ENCODE results near the gene PLGRKT.

Gene PLGRKT, protein sequence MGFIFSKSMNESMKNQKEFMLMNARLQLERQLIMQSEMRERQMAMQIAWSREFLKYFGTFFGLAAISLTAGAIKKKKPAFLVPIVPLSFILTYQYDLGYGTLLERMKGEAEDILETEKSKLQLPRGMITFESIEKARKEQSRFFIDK

GRCh38 chr9:5437254-5438216, at the start of gene PLGRKT:
Gene PLGRKT, minus strand, starts transcription at chr9:5437925. Its CDS starts 5,948 bp downstream, at chr9:5431977.
- Histone ChIP-seq H3K4me3 (ENCODE audit: low read depth in 1 of 5, low read length in 5 of 5) (peak within 1 kb of the TSS; percentile 74 to 90 (median 82)), H3K27ac (ENCODE audit: low read depth, low read length) (peak within 1 kb of the TSS; percentile 99), H3K36me3 (ENCODE audit: control insufficient read depth in 5 of 5, insufficient read depth in 5 of 5, low read length in 5 of 5) (peaks cover 0 to 13% (median 4%) of the 10 kb centered on the region in 5 donors), H3K4me1 (ENCODE audit: control insufficient read depth in 5 of 5, insufficient read depth in 5 of 5, low read length in 5 of 5) (peaks cover 0 to 21% (median 15%) of the 10 kb centered on the region in 5 donors), H3K9ac (ENCODE audit: low read length in 5 of 5) (peak within 1 kb of the TSS; percentile 73 to 96 (median 89)), H3K9me3 (ENCODE audit: control insufficient read depth in 5 of 5, low read length in 5 of 5) (no peaks in the 10 kb centered on the region), H3K27me3 (ENCODE audit: control insufficient read depth in 5 of 5, insufficient read depth in 4 of 5, low read length in 5 of 5) (no peaks in the 10 kb centered on the region)

DNA sequence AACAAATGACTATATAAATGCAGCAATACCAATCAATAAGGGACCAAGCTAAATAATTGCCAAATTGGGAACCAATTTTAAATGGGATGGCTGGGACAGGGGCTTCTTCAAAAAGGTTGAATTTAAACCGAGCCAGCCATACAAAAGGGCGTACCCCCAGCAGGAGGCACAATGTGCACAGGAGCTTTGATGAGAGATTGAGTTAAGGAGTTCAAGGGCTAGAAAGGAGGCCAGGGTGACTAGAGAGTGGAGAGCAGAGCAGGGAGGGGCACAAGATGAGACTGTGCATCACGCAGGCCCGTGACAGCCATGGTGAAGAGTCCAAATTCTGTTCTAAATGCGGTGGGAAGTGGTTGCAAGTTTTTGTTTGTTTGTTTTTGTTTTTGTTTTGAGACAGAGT, 49.3 kb upstream of the PLGRKT start:
- Histone ChIP-seq H3K27me3 (ENCODE audit: control insufficient read depth in 5 of 5, insufficient read depth in 4 of 5, low read length in 5 of 5) (no peaks in the 10 kb centered on the region), H3K9me3 (ENCODE audit: control insufficient read depth in 5 of 5, low read length in 5 of 5) (no peaks in the 10 kb centered on the region), H3K36me3 (ENCODE audit: control insufficient read depth in 5 of 5, insufficient read depth in 5 of 5, low read length in 5 of 5) (no peaks in the 10 kb centered on the region), H3K4me1 (ENCODE audit: control insufficient read depth in 5 of 5, insufficient read depth in 5 of 5, low read length in 5 of 5) (peaks cover 0 to 12% (median 4%) of the 10 kb centered on the region in 5 donors), H3K9ac (ENCODE audit: low read length in 5 of 5) (no peak overlapping the region), H3K27ac (ENCODE audit: low read depth, low read length) (no peak overlapping the region), H3K4me3 (ENCODE audit: low read depth in 1 of 5, low read length in 5 of 5) (no peak overlapping the region)

- Histone ChIP-seq H3K4me3 (ENCODE audit: low read depth in 1 of 5, low read length in 5 of 5) (no peak overlapping the region), H3K27me3 (ENCODE audit: control insufficient read depth in 5 of 5, insufficient read depth in 4 of 5, low read length in 5 of 5) (no peaks in the 10 kb centered on the region), H3K4me1 (ENCODE audit: control insufficient read depth in 5 of 5, insufficient read depth in 5 of 5, low read length in 5 of 5) (peaks cover 0 to 12% (median 4%) of the 10 kb centered on the region in 5 donors), H3K9me3 (ENCODE audit: control insufficient read depth in 5 of 5, low read length in 5 of 5) (no peaks in the 10 kb centered on the region), H3K27ac (ENCODE audit: low read depth, low read length) (no peak overlapping the region), H3K9ac (ENCODE audit: low read length in 5 of 5) (no peak overlapping the region), H3K36me3 (ENCODE audit: control insufficient read depth in 5 of 5, insufficient read depth in 5 of 5, low read length in 5 of 5) (no peaks in the 10 kb centered on the region)
These were observed 47.8 kb upstream of the PLGRKT start for GRCh38 chr9:5485378-5486085.

- Histone ChIP-seq H3K4me3 (ENCODE audit: low read depth in 1 of 5, low read length in 5 of 5) (no peak overlapping the region), H3K9me3 (ENCODE audit: control insufficient read depth in 5 of 5, low read length in 5 of 5) (no peaks in the 10 kb centered on the region), H3K4me1 (ENCODE audit: control insufficient read depth in 5 of 5, insufficient read depth in 5 of 5, low read length in 5 of 5) (no peaks in the 10 kb centered on the region), H3K9ac (ENCODE audit: low read length in 5 of 5) (no peak overlapping the region), H3K27ac (ENCODE audit: low read depth, low read length) (no peak overlapping the region), H3K27me3 (ENCODE audit: control insufficient read depth in 5 of 5, insufficient read depth in 4 of 5, low read length in 5 of 5) (no peaks in the 10 kb centered on the region), H3K36me3 (ENCODE audit: control insufficient read depth in 5 of 5, insufficient read depth in 5 of 5, low read length in 5 of 5) (no peaks in the 10 kb centered on the region)
These were observed 45.6 kb upstream of the PLGRKT start for GRCh38 chr9:5483306-5483705.

DNA sequence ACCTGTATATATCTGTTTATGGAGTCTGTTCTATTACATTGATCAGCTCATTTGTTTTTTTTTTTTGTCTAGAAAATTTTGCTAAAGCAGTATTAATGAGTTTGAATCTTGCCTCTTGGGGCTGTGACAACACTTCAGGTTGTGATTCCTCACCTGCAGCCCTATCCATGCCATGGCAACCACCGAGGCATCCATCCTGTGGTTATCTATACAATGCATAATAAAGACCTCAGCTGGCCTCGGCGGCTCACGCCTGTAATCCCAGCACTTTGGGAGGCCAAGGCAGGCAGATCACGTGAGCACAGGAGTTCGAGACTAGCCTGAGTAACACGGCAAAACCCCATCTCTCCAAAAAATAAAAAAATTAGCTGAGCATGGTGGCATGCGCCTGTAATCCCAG, 44.5 kb upstream of the PLGRKT start:
- H3K9ac ChIP-seq (ENCODE audit: low read length in 5 of 5): no peak overlapping the region
- no peaks in the 10 kb centered on the region for H3K9me3 ChIP-seq (ENCODE audit: control insufficient read depth in 5 of 5, low read length in 5 of 5)
- no peaks in the 10 kb centered on the region for H3K36me3 ChIP-seq (ENCODE audit: control insufficient read depth in 5 of 5, insufficient read depth in 5 of 5, low read length in 5 of 5)
- H3K4me1 ChIP-seq (ENCODE audit: control insufficient read depth in 5 of 5, insufficient read depth in 5 of 5, low read length in 5 of 5): no peaks in the 10 kb centered on the region
- H3K27ac ChIP-seq (ENCODE audit: low read depth, low read length): no peak overlapping the region
- no peaks in the 10 kb centered on the region for H3K27me3 ChIP-seq (ENCODE audit: control insufficient read depth in 5 of 5, insufficient read depth in 4 of 5, low read length in 5 of 5)
- no peak overlapping the region for H3K4me3 ChIP-seq (ENCODE audit: low read depth in 1 of 5, low read length in 5 of 5)

DNA sequence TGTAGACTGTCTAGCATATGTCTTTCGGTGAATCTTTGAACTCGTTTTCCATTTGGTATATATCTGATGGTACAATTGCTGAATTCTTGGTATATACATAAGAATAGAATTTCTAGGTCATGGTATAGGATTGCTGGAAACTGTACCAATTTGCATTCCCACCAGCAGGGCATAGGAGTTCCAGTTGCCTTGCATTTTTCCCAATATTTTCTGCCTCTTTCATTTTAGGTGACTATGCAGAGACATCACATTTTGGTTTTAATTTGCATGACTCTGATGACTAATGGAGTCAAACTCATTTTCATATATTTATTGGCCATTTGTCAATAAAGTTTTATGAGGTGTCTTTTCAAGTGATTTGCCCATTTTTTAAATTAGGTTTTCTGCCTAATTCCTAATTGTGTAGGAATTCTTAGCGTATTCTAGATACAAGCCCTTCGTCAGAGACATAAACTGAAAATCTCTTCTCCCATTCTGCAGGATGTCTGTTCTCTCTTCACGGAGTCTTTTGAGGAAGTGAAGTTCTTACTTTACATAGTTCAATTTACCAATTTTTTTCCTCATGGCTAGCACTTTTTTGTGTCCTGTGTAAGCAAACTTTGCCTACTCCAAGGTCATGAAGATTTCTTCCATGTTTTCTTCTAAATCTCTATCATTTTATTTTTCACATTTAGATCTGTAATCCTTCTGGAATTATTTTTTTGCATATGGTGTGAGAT, 43.8 kb upstream of the PLGRKT start:
- no peaks in the 10 kb centered on the region for H3K9me3 ChIP-seq (ENCODE audit: control insufficient read depth in 5 of 5, low read length in 5 of 5)
- no peaks in the 10 kb centered on the region for H3K27me3 ChIP-seq (ENCODE audit: control insufficient read depth in 5 of 5, insufficient read depth in 4 of 5, low read length in 5 of 5)
- no peaks in the 10 kb centered on the region for H3K4me1 ChIP-seq (ENCODE audit: control insufficient read depth in 5 of 5, insufficient read depth in 5 of 5, low read length in 5 of 5)
- H3K9ac ChIP-seq (ENCODE audit: low read length in 5 of 5): no peak overlapping the region
- no peaks in the 10 kb centered on the region for H3K36me3 ChIP-seq (ENCODE audit: control insufficient read depth in 5 of 5, insufficient read depth in 5 of 5, low read length in 5 of 5)
- H3K4me3 ChIP-seq (ENCODE audit: low read depth in 1 of 5, low read length in 5 of 5): no peak overlapping the region
- no peak overlapping the region for H3K27ac ChIP-seq (ENCODE audit: low read depth, low read length)

GRCh38 chr9:5480919-5481318, 43.2 kb upstream of the PLGRKT start:
- H3K9me3 ChIP-seq (ENCODE audit: control insufficient read depth in 5 of 5, low read length in 5 of 5): no peaks in the 10 kb centered on the region
- no peaks in the 10 kb centered on the region for H3K4me1 ChIP-seq (ENCODE audit: control insufficient read depth in 5 of 5, insufficient read depth in 5 of 5, low read length in 5 of 5)
- H3K9ac ChIP-seq (ENCODE audit: low read length in 5 of 5): no peak overlapping the region
- H3K4me3 ChIP-seq (ENCODE audit: low read depth in 1 of 5, low read length in 5 of 5): no peak overlapping the region
- no peaks in the 10 kb centered on the region for H3K36me3 ChIP-seq (ENCODE audit: control insufficient read depth in 5 of 5, insufficient read depth in 5 of 5, low read length in 5 of 5)
- no peaks in the 10 kb centered on the region for H3K27me3 ChIP-seq (ENCODE audit: control insufficient read depth in 5 of 5, insufficient read depth in 4 of 5, low read length in 5 of 5)
- no peak overlapping the region for H3K27ac ChIP-seq (ENCODE audit: low read depth, low read length)

DNA sequence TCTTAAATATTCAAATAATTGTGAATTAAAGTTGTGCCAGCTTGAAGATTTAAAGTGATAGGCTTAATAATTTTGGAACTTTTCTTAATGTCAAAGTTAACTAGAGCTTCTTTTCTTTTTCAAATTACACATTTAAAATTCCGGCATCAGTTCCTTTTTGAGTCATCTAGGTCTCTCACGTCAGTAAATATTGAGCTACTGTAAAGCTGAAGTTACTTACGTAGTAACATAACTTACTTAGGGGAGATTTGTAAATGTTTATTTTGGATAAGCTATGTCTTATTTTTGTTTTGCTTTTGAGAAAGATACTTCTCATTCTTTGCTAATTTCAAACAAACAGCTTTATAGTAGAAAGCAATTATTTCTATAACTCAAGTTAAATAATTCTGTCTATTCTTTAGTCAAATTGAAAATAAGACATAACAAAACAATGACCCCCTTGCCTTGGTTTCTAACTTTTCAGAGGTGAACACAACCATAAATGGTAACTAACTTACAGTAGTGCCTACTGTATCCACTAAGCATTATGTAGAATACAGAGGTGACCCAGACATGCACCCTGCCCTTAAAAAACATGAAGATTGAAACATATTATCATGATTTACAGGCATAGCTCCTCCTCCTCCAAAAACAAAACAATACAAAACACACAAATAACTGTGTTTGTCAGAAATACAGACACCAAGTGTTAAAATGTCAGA, 42.4 kb upstream of the PLGRKT start:
- no peaks in the 10 kb centered on the region for H3K27me3 ChIP-seq (ENCODE audit: control insufficient read depth in 5 of 5, insufficient read depth in 4 of 5, low read length in 5 of 5)
- no peak overlapping the region for H3K9ac ChIP-seq (ENCODE audit: low read length in 5 of 5)
- H3K27ac ChIP-seq (ENCODE audit: low read depth, low read length): no peak overlapping the region
- H3K4me3 ChIP-seq (ENCODE audit: low read depth in 1 of 5, low read length in 5 of 5): no peak overlapping the region
- no peaks in the 10 kb centered on the region for H3K4me1 ChIP-seq (ENCODE audit: control insufficient read depth in 5 of 5, insufficient read depth in 5 of 5, low read length in 5 of 5)
- no peaks in the 10 kb centered on the region for H3K9me3 ChIP-seq (ENCODE audit: control insufficient read depth in 5 of 5, low read length in 5 of 5)
- H3K36me3 ChIP-seq (ENCODE audit: control insufficient read depth in 5 of 5, insufficient read depth in 5 of 5, low read length in 5 of 5): no peaks in the 10 kb centered on the region

GRCh38 chr9:5478206-5478605, 40.5 kb upstream of the PLGRKT start:
- H3K9me3 ChIP-seq (ENCODE audit: control insufficient read depth in 5 of 5, low read length in 5 of 5): no peaks in the 10 kb centered on the region
- no peaks in the 10 kb centered on the region for H3K27me3 ChIP-seq (ENCODE audit: control insufficient read depth in 5 of 5, insufficient read depth in 4 of 5, low read length in 5 of 5)
- H3K4me3 ChIP-seq (ENCODE audit: low read depth in 1 of 5, low read length in 5 of 5): no peak overlapping the region
- no peaks in the 10 kb centered on the region for H3K36me3 ChIP-seq (ENCODE audit: control insufficient read depth in 5 of 5, insufficient read depth in 5 of 5, low read length in 5 of 5)
- H3K9ac ChIP-seq (ENCODE audit: low read length in 5 of 5): no peak overlapping the region
- H3K4me1 ChIP-seq (ENCODE audit: control insufficient read depth in 5 of 5, insufficient read depth in 5 of 5, low read length in 5 of 5): no peaks in the 10 kb centered on the region
- no peak overlapping the region for H3K27ac ChIP-seq (ENCODE audit: low read depth, low read length)

Measured in subcutaneous abdominal adipose tissue (tissue), 5 donors.